Measurements from ENCODE around the gene RSPH1. TPM values are rescaled to one million over a fixed set of nuclear protein-coding genes. Genes with fewer than 3 reads are reported as not detected.

RSPH1 gene
- total and polyA plus RNA-seq, 2 of the 4 experiments (the other 2 are of a cell fraction) = not detected

DNA sequence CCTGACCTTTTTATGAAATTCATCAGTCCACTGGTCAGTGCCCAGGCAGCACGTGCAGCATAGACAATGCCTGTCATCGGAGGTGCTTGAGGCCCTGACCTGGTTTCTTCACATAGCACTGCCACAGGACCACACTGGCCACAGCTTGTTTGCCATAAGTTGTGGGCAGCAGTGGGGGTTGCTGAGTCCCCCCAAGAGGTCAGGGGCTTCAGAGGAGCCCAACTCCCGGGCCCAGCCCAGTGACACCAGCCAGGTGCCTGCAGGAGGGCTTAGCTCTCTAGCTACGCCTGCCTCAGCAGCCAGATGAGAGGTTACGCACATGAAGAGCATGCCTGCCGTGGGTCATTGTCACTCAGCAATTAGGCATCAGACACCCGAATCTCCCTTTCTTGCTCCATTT lies 50.7 kb downstream of the RSPH1 start:
- Histone ChIP-seq H2BK15ac (ENCODE audit: low read depth, low read length) (no peak overlapping the region), H3K27ac (ENCODE audit: insufficient read depth, low read length) (no peak overlapping the region), H3K4ac (ENCODE audit: low read depth, low read length) (no peak overlapping the region), H4K8ac (ENCODE audit: low read depth in 2 of 2, low read length in 2 of 2) (no peak overlapping the region), H3K9me3 (ENCODE audit: control insufficient read depth, insufficient read depth, low read length) (no peaks in the 10 kb centered on the region), H4K91ac (ENCODE audit: insufficient read depth, low read depth, low read length) (no peak overlapping the region), H4K20me1 (ENCODE audit: insufficient read depth, low read length) (no peaks in the 10 kb centered on the region), H2BK120ac (ENCODE audit: low read depth, low read length) (no peak overlapping the region), H2BK5ac (ENCODE audit: low read depth, low read length, poor library complexity, severe bottlenecking) (no peak overlapping the region), H3K36me3 (ENCODE audit: control insufficient read depth, insufficient read depth, low read length) (no peaks in the 10 kb centered on the region), H3K79me1 (ENCODE audit: low read depth in 1 of 2, low read length in 2 of 2) (no peaks in the 10 kb centered on the region), H3K4me3 (ENCODE audit: insufficient read depth, low read depth, low read length) (no peak overlapping the region), H3K4me1 (ENCODE audit: control insufficient read depth, insufficient read depth, low read length) (no peaks in the 10 kb centered on the region), H3K14ac (replicated peaks; ENCODE audit: low read depth, low read length) (no peak overlapping the region), H3K4me2 (ENCODE audit: low read depth, low read length) (no peak overlapping the region), H4K5ac (ENCODE audit: low read depth, low read length) (no peak overlapping the region), H3K56ac (ENCODE audit: extremely low read depth, insufficient read depth, low read length) (no peak overlapping the region), H3K9ac (ENCODE audit: low read depth, low read length) (no peak overlapping the region), H2AK9ac (replicated peaks; ENCODE audit: low read depth, low read length, poor library complexity) (no peak overlapping the region), H3K18ac (ENCODE audit: low read depth, low read length) (no peak overlapping the region), H3K27me3 (ENCODE audit: control insufficient read depth, insufficient read depth, low read length) (no peaks in the 10 kb centered on the region), H2AK5ac (ENCODE audit: low read depth, low read length) (no peak overlapping the region), H3K23ac (ENCODE audit: low read depth, low read length) (no peak overlapping the region), H3K9me1 (ENCODE audit: insufficient read depth, low read length) (no peaks in the 10 kb centered on the region), H2AFZ (replicated peaks; ENCODE audit: low read length, poor library complexity) (no peak overlapping the region), H2BK20ac (ENCODE audit: low read depth, low read length) (no peak overlapping the region)
- no peak for DNase-seq
- no TSS peak for BruUV-seq (replicated peaks)
- dilution Hi-C loops (cut with HindIII; ENCODE audit: low sequenced_read_pairs, unreplicated experiment) (no loop called here), in situ Hi-C loops (cut with MboI; ENCODE audit: low sequenced_read_pairs) (no loop called here), intact Hi-C loops (cut with micrococcal nuclease) (no loop called here)
- POLR2A ChIA-PET (ENCODE audit: unreplicated experiment) = no interaction called here
- CTCF ChIA-PET = no interaction called here
- ATAC-seq (ENCODE audit: low read depth) = no peak
- no CpG with 5 or more reads among the region's 7 CpGs for WGBS, 2 experiments (ENCODE audit: extremely low coverage in 2 of 2, insufficient read length in 1 of 2)
- no peak for TF ChIP-seq CHD1 (IDR thresholded peaks at IDR 0.05; ENCODE audit: low read depth, low read length)
- TF ChIP-seq SMC3 (IDR thresholded peaks at IDR 0.05; ENCODE audit: low read depth, low read length) = no peak
- TF ChIP-seq POLR2A (IDR thresholded peaks at IDR 0.05; ENCODE audit: low read depth, low read length) = no peak
- TF ChIP-seq BHLHE40 (IDR thresholded peaks at IDR 0.05; ENCODE audit: low read depth, low read length) = no peak
- TF ChIP-seq CEBPB (IDR thresholded peaks at IDR 0.05; ENCODE audit: low read depth, low read length) = no peak
- TF ChIP-seq, protein P1, sequence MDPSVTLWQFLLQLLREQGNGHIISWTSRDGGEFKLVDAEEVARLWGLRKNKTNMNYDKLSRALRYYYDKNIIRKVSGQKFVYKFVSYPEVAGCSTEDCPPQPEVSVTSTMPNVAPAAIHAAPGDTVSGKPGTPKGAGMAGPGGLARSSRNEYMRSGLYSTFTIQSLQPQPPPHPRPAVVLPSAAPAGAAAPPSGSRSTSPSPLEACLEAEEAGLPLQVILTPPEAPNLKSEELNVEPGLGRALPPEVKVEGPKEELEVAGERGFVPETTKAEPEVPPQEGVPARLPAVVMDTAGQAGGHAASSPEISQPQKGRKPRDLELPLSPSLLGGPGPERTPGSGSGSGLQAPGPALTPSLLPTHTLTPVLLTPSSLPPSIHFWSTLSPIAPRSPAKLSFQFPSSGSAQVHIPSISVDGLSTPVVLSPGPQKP (IDR thresholded peaks at IDR 0.05; ENCODE audit: borderline replicate concordance, low read depth, low read length) = no peak
- no peak for TF ChIP-seq MAFK (IDR thresholded peaks at IDR 0.05; ENCODE audit: low read depth, low read length)
- TF ChIP-seq RCOR1 (IDR thresholded peaks at IDR 0.05; ENCODE audit: insufficient replicate concordance, low read length) = no peak
- no peak for TF ChIP-seq NFE2L2 (IDR thresholded peaks at IDR 0.05; ENCODE audit: low read depth, low read length)

Measured in IMR-90 (cell line).